ENCODE results near the gene SLC8A3.

DNA sequence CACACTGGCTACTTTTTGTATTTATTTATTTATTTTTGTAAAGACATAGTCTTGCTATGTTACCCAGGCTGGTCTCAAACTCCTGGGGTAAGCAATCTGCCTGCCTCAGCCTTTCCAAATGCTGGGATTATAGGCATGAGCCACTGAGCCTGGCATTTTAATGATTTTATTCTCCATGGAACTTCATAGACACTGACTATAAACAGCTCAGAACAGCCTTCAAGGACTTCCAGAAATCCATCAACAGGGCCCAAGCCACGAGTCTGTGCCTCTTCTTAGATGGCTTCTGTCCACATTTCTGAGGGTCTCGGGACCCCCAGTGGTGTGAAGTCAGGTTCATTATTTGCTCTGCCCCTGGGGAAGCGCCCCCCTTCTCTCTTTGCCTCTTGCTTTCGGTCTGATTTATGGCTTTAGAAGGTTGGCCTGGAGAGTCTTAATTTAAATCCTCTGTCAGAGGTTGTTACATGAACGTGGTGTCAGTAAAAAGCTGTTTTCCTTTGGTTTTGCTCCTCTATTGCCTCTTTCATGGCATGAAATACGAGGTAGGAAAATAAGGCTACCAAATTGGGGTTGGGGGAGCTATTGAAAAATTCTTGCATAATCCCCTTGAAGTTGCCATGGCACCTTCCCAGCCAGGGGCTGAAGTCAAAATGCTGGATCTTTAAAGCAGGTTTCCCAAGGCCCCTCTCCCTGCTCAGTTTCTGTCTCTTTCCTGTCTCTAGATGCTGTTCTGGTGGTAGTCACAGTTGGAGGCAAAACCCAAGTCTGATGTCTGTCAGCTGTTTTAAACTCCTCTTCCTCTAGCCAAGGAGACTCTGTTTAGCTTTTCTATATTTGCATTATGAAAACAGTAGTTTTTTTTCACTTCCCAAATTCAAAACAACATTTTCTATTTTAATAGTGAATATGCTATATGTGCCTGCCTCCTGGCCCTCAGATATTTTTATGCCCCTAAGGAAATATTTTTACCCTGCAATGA, 180.2 kb downstream of the SLC8A3 start:
- TF ChIP-seq, protein P1, sequence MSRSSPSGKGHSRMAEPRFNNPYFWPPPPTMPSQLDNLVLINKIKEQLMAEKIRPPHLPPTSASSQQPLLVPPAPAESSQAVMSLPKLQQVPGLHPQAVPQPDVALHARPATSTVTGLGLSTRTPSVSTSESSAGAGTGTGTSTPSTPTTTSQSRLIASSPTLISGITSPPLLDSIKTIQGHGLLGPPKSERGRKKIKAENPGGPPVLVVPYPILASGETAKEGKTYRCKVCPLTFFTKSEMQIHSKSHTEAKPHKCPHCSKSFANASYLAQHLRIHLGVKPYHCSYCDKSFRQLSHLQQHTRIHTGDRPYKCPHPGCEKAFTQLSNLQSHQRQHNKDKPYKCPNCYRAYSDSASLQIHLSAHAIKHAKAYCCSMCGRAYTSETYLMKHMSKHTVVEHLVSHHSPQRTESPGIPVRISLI (CRISPR knock-in tag; IDR thresholded peaks at IDR 0.05; ENCODE audit: borderline replicate concordance) = no peak
- TF ChIP-seq POLR2A (IDR thresholded peaks at IDR 0.05; ENCODE audit: insufficient read depth in 1 of 2, low read depth in 2 of 2, low read length in 2 of 2) (no peak), ZBTB7A (CRISPR knock-in tag; IDR thresholded peaks at IDR 0.05) (no peak), MAFK (conservative IDR thresholded peaks at IDR 0.05 in 1 of 2, IDR thresholded peaks at IDR 0.05 in 1 of 2; ENCODE audit: low read length in 2 of 2) (no peak), SMC3 (IDR thresholded peaks at IDR 0.05; ENCODE audit: low read length) (no peak), REST (IDR thresholded peaks at IDR 0.05; ENCODE audit: borderline replicate concordance in 1 of 2, low read depth in 1 of 2, low read length in 2 of 2) (no peak)
- TF ChIP-seq, protein P2, sequence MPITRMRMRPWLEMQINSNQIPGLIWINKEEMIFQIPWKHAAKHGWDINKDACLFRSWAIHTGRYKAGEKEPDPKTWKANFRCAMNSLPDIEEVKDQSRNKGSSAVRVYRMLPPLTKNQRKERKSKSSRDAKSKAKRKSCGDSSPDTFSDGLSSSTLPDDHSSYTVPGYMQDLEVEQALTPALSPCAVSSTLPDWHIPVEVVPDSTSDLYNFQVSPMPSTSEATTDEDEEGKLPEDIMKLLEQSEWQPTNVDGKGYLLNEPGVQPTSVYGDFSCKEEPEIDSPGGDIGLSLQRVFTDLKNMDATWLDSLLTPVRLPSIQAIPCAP (CRISPR knock-in tag; IDR thresholded peaks at IDR 0.05; ENCODE audit: low read depth) = no peak
- TF ChIP-seq, protein P3, sequence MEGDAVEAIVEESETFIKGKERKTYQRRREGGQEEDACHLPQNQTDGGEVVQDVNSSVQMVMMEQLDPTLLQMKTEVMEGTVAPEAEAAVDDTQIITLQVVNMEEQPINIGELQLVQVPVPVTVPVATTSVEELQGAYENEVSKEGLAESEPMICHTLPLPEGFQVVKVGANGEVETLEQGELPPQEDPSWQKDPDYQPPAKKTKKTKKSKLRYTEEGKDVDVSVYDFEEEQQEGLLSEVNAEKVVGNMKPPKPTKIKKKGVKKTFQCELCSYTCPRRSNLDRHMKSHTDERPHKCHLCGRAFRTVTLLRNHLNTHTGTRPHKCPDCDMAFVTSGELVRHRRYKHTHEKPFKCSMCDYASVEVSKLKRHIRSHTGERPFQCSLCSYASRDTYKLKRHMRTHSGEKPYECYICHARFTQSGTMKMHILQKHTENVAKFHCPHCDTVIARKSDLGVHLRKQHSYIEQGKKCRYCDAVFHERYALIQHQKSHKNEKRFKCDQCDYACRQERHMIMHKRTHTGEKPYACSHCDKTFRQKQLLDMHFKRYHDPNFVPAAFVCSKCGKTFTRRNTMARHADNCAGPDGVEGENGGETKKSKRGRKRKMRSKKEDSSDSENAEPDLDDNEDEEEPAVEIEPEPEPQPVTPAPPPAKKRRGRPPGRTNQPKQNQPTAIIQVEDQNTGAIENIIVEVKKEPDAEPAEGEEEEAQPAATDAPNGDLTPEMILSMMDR (CRISPR knock-in tag; IDR thresholded peaks at IDR 0.05) = no peak
